ENCODE results near the gene TRIM8.

TRIM8 gene

DNA sequence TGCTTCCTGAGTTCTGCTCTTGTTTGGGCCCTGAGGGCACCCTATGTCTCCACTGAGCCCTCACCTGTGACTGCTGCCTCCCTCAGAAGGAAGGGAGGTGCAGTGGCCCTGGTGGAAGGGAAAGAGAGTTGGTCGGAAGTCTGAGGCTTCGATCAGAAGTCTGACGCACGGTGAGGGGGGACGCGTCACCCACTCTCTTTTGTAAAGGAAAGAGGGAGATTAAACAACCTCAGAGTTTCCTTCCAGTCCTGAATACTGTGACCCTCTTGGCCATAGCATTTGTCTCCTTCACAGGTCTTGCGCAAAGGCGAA, 31.4 kb upstream of the TRIM8 start:
- DNase-seq = no peak

DNA sequence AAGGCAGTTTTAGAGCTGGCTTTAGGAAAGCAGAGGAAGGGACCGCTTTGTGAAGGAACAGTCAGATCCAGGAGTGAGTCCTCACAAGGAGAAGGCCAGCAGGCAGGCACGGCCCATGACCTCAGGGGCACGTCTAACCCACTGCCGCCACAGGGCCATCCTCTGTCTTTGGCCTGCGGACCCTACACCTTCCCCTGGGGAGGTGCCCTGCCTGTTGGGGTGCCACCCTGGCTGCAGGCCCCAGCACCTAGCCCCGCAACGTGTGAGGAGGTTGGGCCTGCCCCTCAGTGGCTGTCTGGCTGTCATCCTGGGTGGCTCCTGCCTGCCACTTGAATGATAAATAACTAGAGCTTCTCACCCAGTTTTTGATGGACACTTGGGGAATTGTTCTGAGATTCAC, 31.0 kb upstream of the TRIM8 start:
- DNase-seq = no peak
- TF ChIP-seq, protein P1, sequence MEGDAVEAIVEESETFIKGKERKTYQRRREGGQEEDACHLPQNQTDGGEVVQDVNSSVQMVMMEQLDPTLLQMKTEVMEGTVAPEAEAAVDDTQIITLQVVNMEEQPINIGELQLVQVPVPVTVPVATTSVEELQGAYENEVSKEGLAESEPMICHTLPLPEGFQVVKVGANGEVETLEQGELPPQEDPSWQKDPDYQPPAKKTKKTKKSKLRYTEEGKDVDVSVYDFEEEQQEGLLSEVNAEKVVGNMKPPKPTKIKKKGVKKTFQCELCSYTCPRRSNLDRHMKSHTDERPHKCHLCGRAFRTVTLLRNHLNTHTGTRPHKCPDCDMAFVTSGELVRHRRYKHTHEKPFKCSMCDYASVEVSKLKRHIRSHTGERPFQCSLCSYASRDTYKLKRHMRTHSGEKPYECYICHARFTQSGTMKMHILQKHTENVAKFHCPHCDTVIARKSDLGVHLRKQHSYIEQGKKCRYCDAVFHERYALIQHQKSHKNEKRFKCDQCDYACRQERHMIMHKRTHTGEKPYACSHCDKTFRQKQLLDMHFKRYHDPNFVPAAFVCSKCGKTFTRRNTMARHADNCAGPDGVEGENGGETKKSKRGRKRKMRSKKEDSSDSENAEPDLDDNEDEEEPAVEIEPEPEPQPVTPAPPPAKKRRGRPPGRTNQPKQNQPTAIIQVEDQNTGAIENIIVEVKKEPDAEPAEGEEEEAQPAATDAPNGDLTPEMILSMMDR (IDR thresholded peaks at IDR 0.05; ENCODE audit: low read depth, low read length) = no peak
- Histone ChIP-seq H3K36me3 (no peaks in the 10 kb centered on the region; the same call in 1 of the 2 replicates), H3K27me3 (no peaks in the 10 kb centered on the region), H3K4me1 (peaks cover 10% of the 10 kb centered on the region), H3K9me3 (no peaks in the 10 kb centered on the region), H3K4me3 (ENCODE audit: low read depth, low read length) (no peak overlapping the region)

More for the DNA sequence above, 31.4 kb upstream of the TRIM8 start:
- no peak overlapping the region for H3K4me3 ChIP-seq (ENCODE audit: low read depth, low read length)
- peaks cover 10% of the 10 kb centered on the region for H3K4me1 ChIP-seq
- H3K9me3 ChIP-seq = no peaks in the 10 kb centered on the region
- no peaks in the 10 kb centered on the region; the same call in 1 of the 2 replicates for H3K36me3 ChIP-seq
- TF ChIP-seq, protein P1 (IDR thresholded peaks at IDR 0.05; ENCODE audit: low read depth, low read length) = no peak
- no peaks in the 10 kb centered on the region for H3K27me3 ChIP-seq

- H3K4me1 ChIP-seq = peaks cover 10% of the 10 kb centered on the region
- H3K27me3 ChIP-seq = no peaks in the 10 kb centered on the region
- no peak overlapping the region for H3K4me3 ChIP-seq (ENCODE audit: low read depth, low read length)
- no peaks in the 10 kb centered on the region for H3K9me3 ChIP-seq
- TF ChIP-seq, protein P1 (IDR thresholded peaks at IDR 0.05; ENCODE audit: low read depth, low read length) = no peak
- no peaks in the 10 kb centered on the region; the same call in 1 of the 2 replicates for H3K36me3 ChIP-seq
- DNase-seq = no peak
Observed at GRCh38 chr10:102613785-102614184, 30.5 kb upstream of the TRIM8 start.

DNA sequence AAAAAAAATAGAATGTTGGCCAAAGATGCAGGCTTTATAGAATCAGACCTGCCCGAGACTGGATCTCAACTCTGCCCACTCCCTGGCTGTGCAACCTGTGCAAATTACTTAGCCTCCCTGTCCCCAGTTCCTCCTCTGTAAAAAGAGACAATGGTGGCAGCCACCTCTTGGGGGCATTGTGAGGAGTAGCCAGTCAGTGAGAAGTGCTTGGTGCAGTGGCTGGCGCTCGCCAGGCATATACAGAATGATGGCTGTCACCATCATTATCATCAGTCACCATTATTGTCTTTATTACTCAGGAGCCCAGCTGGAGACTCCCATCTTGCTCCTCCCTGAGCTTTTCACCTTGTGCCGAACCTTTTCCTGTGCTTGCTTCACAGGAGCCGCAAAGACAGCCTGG, 29.4 kb upstream of the TRIM8 start:
- no peaks in the 10 kb centered on the region; the same call in 1 of the 2 replicates for H3K36me3 ChIP-seq
- H3K9me3 ChIP-seq = no peaks in the 10 kb centered on the region
- no peak for DNase-seq
- H3K27me3 ChIP-seq = no peaks in the 10 kb centered on the region
- H3K4me3 ChIP-seq (ENCODE audit: low read depth, low read length) = no peak overlapping the region
- TF ChIP-seq, protein P1 (IDR thresholded peaks at IDR 0.05; ENCODE audit: low read depth, low read length) = no peak
- peaks cover 17% of the 10 kb centered on the region for H3K4me1 ChIP-seq

DNA sequence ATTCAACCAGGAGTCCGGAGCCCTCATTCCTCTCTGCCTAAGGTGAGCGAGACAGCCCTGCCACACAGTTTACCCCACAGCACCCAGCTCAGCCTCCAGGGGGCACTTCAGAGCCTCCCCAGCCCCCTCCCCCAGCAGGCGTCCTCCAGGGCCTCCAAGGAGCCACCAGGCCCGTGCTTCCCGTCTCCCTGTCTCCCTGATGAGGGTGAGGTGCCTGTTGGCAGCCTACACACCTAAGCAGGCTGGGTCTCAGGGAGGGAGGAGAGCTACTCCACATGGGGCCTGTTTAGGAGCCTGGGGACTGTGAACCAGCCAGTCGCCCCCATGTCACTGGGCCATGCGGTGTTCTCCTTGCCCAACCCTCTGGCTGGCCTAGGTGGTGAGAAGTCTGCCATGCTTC, 28.9 kb upstream of the TRIM8 start:
- H3K4me1 ChIP-seq = peaks cover 22% of the 10 kb centered on the region
- H3K27me3 ChIP-seq = no peaks in the 10 kb centered on the region
- TF ChIP-seq, protein P1 (IDR thresholded peaks at IDR 0.05; ENCODE audit: low read depth, low read length) = peak; percentile 66
- H3K4me3 ChIP-seq (ENCODE audit: low read depth, low read length) = no peak overlapping the region
- no peaks in the 10 kb centered on the region; the same call in 1 of the 2 replicates for H3K36me3 ChIP-seq
- DNase-seq = peak; percentile 66
- H3K9me3 ChIP-seq = no peaks in the 10 kb centered on the region

DNA sequence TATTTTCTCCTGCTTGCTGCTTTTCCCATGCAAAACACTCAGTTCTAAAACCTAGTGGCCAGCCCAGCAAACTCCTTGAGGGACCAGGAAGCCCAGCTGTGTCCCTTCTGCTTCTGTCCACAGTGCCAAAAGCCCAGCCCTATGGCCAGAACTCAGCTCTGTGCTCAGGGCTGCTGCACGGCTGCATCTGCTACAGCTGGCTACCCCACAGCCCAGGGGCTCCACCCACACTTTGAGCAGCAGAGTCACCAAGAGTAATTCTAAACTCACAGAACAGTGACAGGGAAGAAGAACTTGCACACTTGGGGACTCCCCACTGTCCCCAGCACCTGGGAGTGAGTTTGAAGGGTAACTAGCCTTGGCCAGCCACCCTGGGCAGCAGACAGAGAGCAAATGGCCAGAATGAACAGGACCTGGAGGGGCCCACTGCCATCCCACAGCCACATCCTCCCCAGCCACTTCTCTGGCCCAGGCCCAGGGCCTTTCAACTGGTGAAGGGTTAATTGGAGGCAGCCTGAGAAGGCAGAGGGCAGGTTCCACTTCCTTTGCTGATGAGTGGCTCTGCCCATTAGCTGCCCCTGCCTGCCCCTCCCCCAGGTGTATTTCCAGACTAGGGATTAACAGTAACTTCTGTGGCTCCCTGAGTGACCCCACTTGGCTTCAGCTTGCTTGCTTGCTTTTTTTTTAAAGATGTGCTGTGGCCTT, 28.1 kb upstream of the TRIM8 start:
- TF ChIP-seq, protein P1 (IDR thresholded peaks at IDR 0.05; ENCODE audit: low read depth, low read length) = no peak
- H3K27me3 ChIP-seq = no peaks in the 10 kb centered on the region
- no peaks in the 10 kb centered on the region for H3K9me3 ChIP-seq

More for the DNA sequence above, 28.1 kb upstream of the TRIM8 start:
- peaks cover 30% of the 10 kb centered on the region for H3K4me1 ChIP-seq
- peak; percentile 27 for DNase-seq
- H3K36me3 ChIP-seq = no peaks in the 10 kb centered on the region; the same call in 1 of the 2 replicates
- H3K4me3 ChIP-seq (ENCODE audit: low read depth, low read length) = no peak overlapping the region

All from BE2C (cell line).